ENCODE data around the gene RPL36AL.
A peak's percentile ranks its signal among the peaks of the same experiment; 100 is the strongest.
"Not testable (repeated sequence)": the region's sequence is repeated elsewhere in the genome, so short reads cannot be mapped to it uniquely, and the experiment has no call there.

Gene RPL36AL

GRCh38 chr14:49620182-49621113, at the start of gene RPL36AL, which contains the start of gene MGAT2:
RPL36AL (minus strand) TSS chr14:49620626; CDS start chr14:49619104, 1,522 bp downstream.
MGAT2 (plus strand) TSS chr14:49620799; CDS start chr14:49621269, 470 bp downstream.
- Mint-ChIP-seq H3K4me3 (peak within 1 kb of the TSS; percentile 99), H3K36me3 (ENCODE audit: low read depth) (peaks cover 72% of the 10 kb centered on the region), H3K27ac (peak within 1 kb of the TSS; percentile 100), H3K9me3 (no peaks in the 10 kb centered on the region), H3K4me1 (ENCODE audit: low read depth) (peaks cover 27% of the 10 kb centered on the region), H3K27me3 (no peaks in the 10 kb centered on the region)
- intact Hi-C loops (cut with micrococcal nuclease) = loop anchor here (1.0 to 2.0 kb wide), 2 partner anchors 14 to 21 kb away; partner anchors contain the start of gene DNAAF2

- H3K9me3 Mint-ChIP-seq = no peaks in the 10 kb centered on the region
- H3K4me1 Mint-ChIP-seq (ENCODE audit: low read depth) = no peaks in the 10 kb centered on the region
- H3K36me3 Mint-ChIP-seq (ENCODE audit: low read depth) = no peaks in the 10 kb centered on the region
- intact Hi-C loops (cut with micrococcal nuclease) = no loop called here
- H3K27me3 Mint-ChIP-seq = no peaks in the 10 kb centered on the region
- no peak overlapping the region for H3K4me3 Mint-ChIP-seq
- no peak overlapping the region for H3K27ac Mint-ChIP-seq
Measured at GRCh38 chr14:49659526-49660455, 39.4 kb upstream of the RPL36AL start.

DNA sequence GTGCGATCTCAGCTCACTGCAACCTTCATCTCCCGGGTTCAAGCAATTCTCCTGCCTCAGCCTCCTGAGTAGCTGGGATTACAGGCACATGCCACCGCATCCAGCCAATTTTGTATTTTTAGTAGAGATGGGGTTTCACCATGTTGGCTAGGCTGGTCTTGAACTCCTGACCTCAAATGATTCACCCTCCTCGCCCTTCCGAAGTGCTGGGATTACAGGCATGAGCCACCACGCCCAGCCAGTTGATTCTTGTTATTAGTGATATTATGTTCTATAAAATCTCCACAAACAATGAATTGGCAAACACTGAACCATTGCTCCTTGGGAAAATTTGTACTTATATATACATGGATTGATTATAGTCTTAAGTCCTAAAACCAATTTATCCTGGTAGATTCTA, 37.1 kb upstream of the RPL36AL start:
- H3K36me3 Mint-ChIP-seq (ENCODE audit: low read depth); H3K4me3 Mint-ChIP-seq; H3K27me3 Mint-ChIP-seq; intact Hi-C loops (cut with micrococcal nuclease); H3K27ac Mint-ChIP-seq; H3K9me3 Mint-ChIP-seq; H3K4me1 Mint-ChIP-seq (ENCODE audit: low read depth): not testable (repeated sequence)

- no peaks in the 10 kb centered on the region for H3K4me1 Mint-ChIP-seq (ENCODE audit: low read depth)
- no peak overlapping the region for H3K4me3 Mint-ChIP-seq
- no peaks in the 10 kb centered on the region for H3K27me3 Mint-ChIP-seq
- H3K27ac Mint-ChIP-seq = no peak overlapping the region
- intact Hi-C loops (cut with micrococcal nuclease) = no loop called here
- no peaks in the 10 kb centered on the region for H3K9me3 Mint-ChIP-seq
- no peaks in the 10 kb centered on the region for H3K36me3 Mint-ChIP-seq (ENCODE audit: low read depth)
Measured at GRCh38 chr14:49654511-49654910, 34.1 kb upstream of the RPL36AL start.

GRCh38 chr14:49653508-49653907, 33.1 kb upstream of the RPL36AL start:
- Mint-ChIP-seq H3K4me3 (no peak overlapping the region), H3K27ac (no peak overlapping the region), H3K4me1 (ENCODE audit: low read depth) (no peaks in the 10 kb centered on the region), H3K9me3 (no peaks in the 10 kb centered on the region), H3K36me3 (ENCODE audit: low read depth) (no peaks in the 10 kb centered on the region), H3K27me3 (no peaks in the 10 kb centered on the region)
- intact Hi-C loops (cut with micrococcal nuclease) = no loop called here

GRCh38 chr14:49642163-49642562, 21.7 kb upstream of the RPL36AL start:
- no peaks in the 10 kb centered on the region for H3K27me3 Mint-ChIP-seq
- H3K27ac Mint-ChIP-seq = no peak overlapping the region
- intact Hi-C loops (cut with micrococcal nuclease) = no loop called here
- H3K9me3 Mint-ChIP-seq = no peaks in the 10 kb centered on the region
- no peak overlapping the region for H3K4me3 Mint-ChIP-seq
- H3K4me1 Mint-ChIP-seq (ENCODE audit: low read depth) = peaks cover 21% of the 10 kb centered on the region
- peaks cover 48% of the 10 kb centered on the region for H3K36me3 Mint-ChIP-seq (ENCODE audit: low read depth)

DNA sequence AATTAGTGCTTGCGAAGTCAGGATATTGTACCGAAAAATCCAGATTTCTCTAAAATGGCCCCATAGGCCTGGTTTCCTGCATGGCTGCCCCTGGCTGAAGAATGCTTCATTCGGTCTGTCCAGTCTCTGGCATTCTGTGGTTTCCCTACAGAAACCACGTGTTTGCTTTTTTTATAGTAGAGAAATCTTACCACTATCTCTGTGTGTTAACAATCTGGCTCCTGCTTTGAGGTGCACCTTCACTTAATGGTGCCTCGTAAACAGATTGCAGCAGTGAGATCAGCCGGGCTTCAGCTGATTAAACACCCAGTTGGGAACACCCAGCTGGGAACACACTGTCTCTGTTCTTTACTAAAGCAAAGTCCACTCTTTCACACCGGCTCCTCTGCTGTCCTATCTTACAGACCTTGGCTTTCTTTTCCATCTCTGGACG, 21.3 kb upstream of the RPL36AL start:
- Mint-ChIP-seq H3K9me3 (no peaks in the 10 kb centered on the region), H3K27me3 (no peaks in the 10 kb centered on the region), H3K36me3 (ENCODE audit: low read depth) (peaks cover 48% of the 10 kb centered on the region), H3K4me1 (ENCODE audit: low read depth) (peaks cover 25% of the 10 kb centered on the region), H3K4me3 (no peak overlapping the region), H3K27ac (no peak overlapping the region)
- intact Hi-C loops (cut with micrococcal nuclease) = no loop called here

DNA sequence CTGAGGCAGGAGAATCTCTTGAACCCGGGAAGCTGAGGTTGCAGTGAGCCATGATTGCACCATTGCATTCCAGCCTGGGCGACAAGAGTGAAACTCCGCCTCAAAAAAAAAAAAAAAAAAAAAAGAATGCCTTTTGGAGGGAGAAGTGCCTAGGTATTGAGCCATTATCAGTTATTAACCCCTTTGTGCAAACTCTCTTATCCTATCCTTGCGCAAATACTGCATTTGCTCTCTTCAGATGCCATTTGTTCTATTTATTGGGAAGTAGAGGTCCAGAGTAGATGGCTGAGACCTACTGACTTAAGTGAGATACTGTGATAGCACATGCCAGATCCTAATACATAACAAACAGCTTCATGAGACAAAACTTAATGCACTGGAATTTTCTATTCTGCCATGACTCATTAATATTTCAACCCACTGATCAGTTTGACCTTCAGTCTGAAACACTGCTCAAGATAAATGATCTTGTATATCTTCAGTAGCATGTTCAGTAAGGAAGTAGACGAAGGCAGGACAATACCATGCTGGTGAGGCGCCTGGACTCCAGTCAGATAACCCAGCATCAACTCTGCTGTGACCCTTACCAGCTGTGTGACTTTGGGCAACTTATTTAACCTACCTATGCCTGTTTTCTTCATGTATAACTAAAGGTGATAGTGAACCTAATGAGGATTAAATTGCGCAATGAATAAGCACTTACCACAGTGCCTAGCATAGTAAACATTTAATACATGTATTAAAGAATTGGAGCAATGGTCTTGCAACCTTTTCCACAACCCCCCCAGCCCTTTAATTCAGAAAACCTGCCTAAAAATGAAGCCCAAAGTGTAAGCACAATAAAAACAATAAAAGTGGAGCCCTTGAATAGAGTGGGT, 20.4 kb upstream of the RPL36AL start:
- Mint-ChIP-seq H3K9me3 (no peaks in the 10 kb centered on the region), H3K27me3 (no peaks in the 10 kb centered on the region), H3K4me1 (ENCODE audit: low read depth) (peaks cover 29% of the 10 kb centered on the region), H3K36me3 (ENCODE audit: low read depth) (peaks cover 51% of the 10 kb centered on the region), H3K4me3 (no peak overlapping the region), H3K27ac (no peak overlapping the region)
- intact Hi-C loops (cut with micrococcal nuclease) = no loop called here

DNA sequence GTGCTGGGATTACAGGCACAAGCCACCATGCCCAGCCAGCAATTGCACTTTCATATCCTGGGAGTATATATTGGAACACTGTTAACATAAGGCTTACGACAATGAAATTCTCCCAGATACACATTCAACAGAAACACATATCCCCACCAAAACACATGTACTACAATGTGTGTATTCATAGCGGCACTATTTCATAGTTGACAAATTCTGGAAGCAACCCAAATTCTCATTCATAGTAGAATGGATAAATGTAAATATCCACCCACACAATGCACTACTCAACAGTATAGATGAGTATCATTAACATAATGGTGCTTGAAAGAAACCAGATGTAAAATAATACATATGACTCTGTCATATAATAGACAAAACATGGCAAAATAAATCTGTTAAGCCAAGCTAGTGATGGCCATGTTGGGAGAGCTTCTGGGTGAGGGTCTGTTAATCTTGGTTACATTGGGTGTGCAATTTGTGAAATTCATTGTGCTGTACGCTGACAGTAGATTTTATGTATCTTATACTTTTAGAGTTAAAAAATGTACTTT, 17.2 kb upstream of the RPL36AL start:
- peaks cover 40% of the 10 kb centered on the region for H3K4me1 Mint-ChIP-seq (ENCODE audit: low read depth)
- H3K27ac Mint-ChIP-seq = peak overlapping the region; percentile 8

DNA sequence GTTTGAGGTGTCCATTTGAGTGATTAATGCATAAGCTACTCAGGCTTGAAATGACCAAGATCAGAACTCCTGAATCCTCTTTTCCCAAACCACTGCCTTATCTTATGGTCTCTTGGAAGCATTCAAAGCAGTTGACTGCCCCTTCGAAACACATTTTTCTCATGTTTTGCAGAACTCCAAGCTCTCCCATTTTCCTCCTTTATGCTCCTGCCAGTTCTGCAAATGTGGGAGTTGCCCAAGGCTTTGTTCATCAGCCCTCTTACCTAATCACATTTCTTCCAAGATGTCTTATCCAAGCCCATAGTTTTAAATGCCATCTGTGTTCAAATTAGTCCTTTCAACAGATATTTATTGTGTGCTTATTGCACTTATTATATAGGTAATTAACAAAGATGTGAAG, 16.4 kb upstream of the RPL36AL start:
- intact Hi-C loops (cut with micrococcal nuclease) = loop anchor here (5.0 to 10.0 kb wide), 2 partner anchors 50 to 598 kb away; partner anchors contain the start of genes POLE2 and SOS2
- H3K4me1 Mint-ChIP-seq (ENCODE audit: low read depth) = peaks cover 34% of the 10 kb centered on the region

More for the DNA sequence above, 17.2 kb upstream of the RPL36AL start:
- intact Hi-C loops (cut with micrococcal nuclease) = loop anchor here (5.0 to 10.0 kb wide), 2 partner anchors 50 to 597 kb away; partner anchors contain the start of genes POLE2 and SOS2
- H3K36me3 Mint-ChIP-seq (ENCODE audit: low read depth) = peaks cover 58% of the 10 kb centered on the region
- no peaks in the 10 kb centered on the region for H3K27me3 Mint-ChIP-seq
- no peak overlapping the region for H3K4me3 Mint-ChIP-seq
- no peaks in the 10 kb centered on the region for H3K9me3 Mint-ChIP-seq

DNA sequence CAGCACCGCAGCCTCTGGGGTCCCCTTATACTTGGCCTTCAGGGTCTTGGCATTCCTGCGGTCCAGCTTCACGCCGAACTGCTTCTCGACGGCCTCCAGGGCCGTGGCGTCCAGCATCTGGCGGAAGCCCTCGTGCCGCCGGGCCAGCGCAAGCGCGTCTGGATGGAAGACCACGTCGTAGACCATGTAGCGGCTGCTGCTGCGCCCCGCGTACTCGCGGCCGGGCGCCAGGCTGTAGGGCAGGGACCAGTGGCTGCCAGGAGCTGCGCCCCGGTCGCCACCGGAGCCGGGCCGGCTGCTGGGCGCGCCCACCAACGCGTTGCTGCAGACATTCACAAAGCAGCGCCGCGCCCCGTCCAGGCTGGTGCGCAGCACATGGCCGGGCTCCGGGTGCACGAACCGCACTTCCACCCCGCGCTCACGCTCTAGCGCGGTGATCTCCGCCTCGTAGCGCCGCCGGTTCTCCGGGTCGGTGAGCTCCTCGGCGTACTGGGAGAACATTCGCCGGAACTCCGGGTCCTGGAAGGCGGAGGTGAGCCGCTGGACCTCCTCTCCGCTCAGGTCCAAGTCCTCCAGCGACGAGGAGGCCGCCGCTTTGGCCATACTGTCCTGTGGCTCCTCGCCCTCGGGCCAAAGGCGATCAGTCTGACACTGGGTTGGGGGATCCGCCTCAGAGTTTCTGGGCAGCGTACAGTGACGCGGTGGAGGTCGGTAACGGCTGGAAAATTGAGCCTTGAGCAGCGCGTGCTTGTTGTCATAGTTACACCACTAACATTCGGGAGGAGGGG, 14.3 kb upstream of the RPL36AL start, which contains the start of gene DNAAF2:
TSS of gene DNAAF2 (minus strand) at position 698 of the 788 bp plus-strand sequence. CDS start at position 603, 95 bp downstream.
- no peaks in the 10 kb centered on the region for H3K27me3 Mint-ChIP-seq
- H3K27ac Mint-ChIP-seq = peak within 1 kb of the TSS; percentile 87
- intact Hi-C loops (cut with micrococcal nuclease) = loop anchor here (1.0 to 10.0 kb wide), 5 partner anchors 14 to 600 kb away; partner anchors contain the start of genes MGAT2, POLE2, RPL36AL and SOS2
- H3K4me1 Mint-ChIP-seq (ENCODE audit: low read depth) = peaks cover 42% of the 10 kb centered on the region
- no peaks in the 10 kb centered on the region for H3K9me3 Mint-ChIP-seq
- H3K4me3 Mint-ChIP-seq = peak within 1 kb of the TSS; percentile 94
- H3K36me3 Mint-ChIP-seq (ENCODE audit: low read depth) = peaks cover 57% of the 10 kb centered on the region

More for the DNA sequence above, 16.4 kb upstream of the RPL36AL start:
- no peaks in the 10 kb centered on the region for H3K27me3 Mint-ChIP-seq
- H3K27ac Mint-ChIP-seq = peak overlapping the region; percentile 8
- no peak overlapping the region for H3K4me3 Mint-ChIP-seq
- H3K36me3 Mint-ChIP-seq (ENCODE audit: low read depth) = peaks cover 51% of the 10 kb centered on the region
- no peaks in the 10 kb centered on the region for H3K9me3 Mint-ChIP-seq
